Trophoblast cell (in vitro differentiated cells and primary cell): ENCODE measurements around the gene MCRIP2.

Source experiments
- DNase-seq, 2 donors: peaks; one replicate each; pipeline ENCODE4 v3.0.0-alpha.2; 2016
- H2AFZ ChIP-seq: 2 replicates; pipeline ENCODE4 v1.6.1; 2013; ENCODE audit warnings: low read length, moderate library complexity, mild to moderate bottlenecking; ENCODE audit not compliant: insufficient read depth, poor library complexity
- H2AK5ac ChIP-seq: 2 replicates; pipeline ENCODE4 v1.6.1; 2013; ENCODE audit warnings: mild to moderate bottlenecking, low read length
- H2BK120ac ChIP-seq: 2 replicates; pipeline ENCODE4 v1.6.1; 2013; ENCODE audit warnings: low read length, mild to moderate bottlenecking, moderate library complexity; ENCODE audit not compliant: insufficient read depth, poor library complexity
- H2BK12ac ChIP-seq: 2 replicates; pipeline ENCODE4 v1.6.1; 2013; ENCODE audit warnings: mild to moderate bottlenecking, low read length, moderate library complexity
- H2BK5ac ChIP-seq: 2 replicates; pipeline ENCODE4 v1.6.1; 2013; ENCODE audit warnings: low read length, low read depth, moderate library complexity, mild to moderate bottlenecking; ENCODE audit not compliant: poor library complexity
- H3K14ac ChIP-seq: 2 replicates; pipeline ENCODE4 v1.6.1; 2013; ENCODE audit warnings: mild to moderate bottlenecking, low read length
- H3K18ac ChIP-seq: 2 replicates; pipeline ENCODE4 v1.6.1; 2013; ENCODE audit warnings: mild to moderate bottlenecking, low read length
- H3K23ac ChIP-seq: 2 replicates; pipeline ENCODE4 v1.6.1; 2013; ENCODE audit warnings: low read length
- H3K27ac ChIP-seq: 2 replicates; pipeline ENCODE4 v1.5.1; 2013; ENCODE audit warnings: low read depth, mild to moderate bottlenecking, inconsistent platforms, low read length, moderate library complexity
- H3K27me3 ChIP-seq: 2 replicates; pipeline ENCODE4 v1.6.1; 2013; ENCODE audit warnings: inconsistent platforms, mild to moderate bottlenecking, low read length, moderate library complexity; ENCODE audit not compliant: insufficient read depth
- H3K36me3 ChIP-seq, 2 experiments: 1 replicate in 1 of 2; 2 replicates in 1 of 2; pipeline ENCODE4 v1.6.1; 2013; ENCODE audit warnings: low read length in 2 of 2, mild to moderate bottlenecking in 2 of 2, moderate library complexity in 1 of 2; ENCODE audit not compliant: insufficient read depth in 2 of 2, control insufficient read depth in 1 of 2
- H3K4ac ChIP-seq: 2 replicates; pipeline ENCODE4 v1.6.1; 2013; ENCODE audit warnings: low read depth, mild to moderate bottlenecking, low read length, moderate library complexity
- H3K4me1 ChIP-seq, 2 experiments: 1 replicate in 1 of 2; 2 replicates in 1 of 2; pipeline ENCODE4 v1.6.1; 2013; ENCODE audit warnings: low read length in 2 of 2, mild to moderate bottlenecking in 2 of 2, moderate library complexity in 1 of 2; ENCODE audit not compliant: insufficient read depth in 2 of 2, control insufficient read depth in 1 of 2
- H3K4me2 ChIP-seq: 2 replicates; pipeline ENCODE4 v1.6.1; 2013; ENCODE audit warnings: inconsistent platforms, mild to moderate bottlenecking, low read length, moderate library complexity
- H3K4me3 ChIP-seq: 2 replicates; pipeline ENCODE4 v1.5.1; 2013; ENCODE audit warnings: mild to moderate bottlenecking, low read depth, low read length, inconsistent platforms
- H3K79me1 ChIP-seq: one replicate; pipeline ENCODE4 v1.6.1; 2013; ENCODE audit warnings: low read length
- H3K79me2 ChIP-seq: 2 replicates; pipeline ENCODE4 v1.6.1; 2013; ENCODE audit warnings: low read length, mild to moderate bottlenecking; ENCODE audit not compliant: control insufficient read depth, insufficient read depth, poor library complexity
- H3K9ac ChIP-seq: 2 replicates; pipeline ENCODE4 v1.6.1; 2013; ENCODE audit warnings: mild to moderate bottlenecking, low read length
- H3K9me3 ChIP-seq: 2 replicates; pipeline ENCODE4 v1.6.1; 2013; ENCODE audit warnings: low read depth, mild to moderate bottlenecking, control low read depth, inconsistent platforms, low read length; ENCODE audit not compliant: insufficient read depth
- H4K12ac ChIP-seq: 2 replicates; pipeline ENCODE4 v1.6.1; 2013; ENCODE audit warnings: low read depth, mild to moderate bottlenecking, low read length, moderate library complexity
- H4K8ac ChIP-seq: 2 replicates; pipeline ENCODE4 v1.6.1; 2013; ENCODE audit warnings: low read depth, mild to moderate bottlenecking, low read length, moderate library complexity
- H4K91ac ChIP-seq: one replicate; pipeline ENCODE4 v1.6.1; 2013; ENCODE audit warnings: low read depth, mild to moderate bottlenecking, low read length, moderate library complexity
- WGBS: extraction: QIAGEN DNeasy Blood & Tissue Kit; methylation state at CpG from one replicate; pipeline ENCODE4 v1.1.7; 2013; ENCODE audit warnings: missing lambda C conversion rate; ENCODE audit not compliant: insufficient read length, insufficient coverage; ENCODE audit errors: extremely low coverage; 5-methylcytosine and 5-hydroxymethylcytosine counted together

The MCRIP2 gene

GRCh38 chr16:610513-611381 is 30.9 kb upstream of the MCRIP2 start:
- H4K91ac ChIP-seq = no peak overlapping the region
- H4K12ac ChIP-seq = no peak overlapping the region
- H3K4me1 ChIP-seq = no peaks in the 10 kb centered on the region
- H3K79me2 ChIP-seq = no peaks in the 10 kb centered on the region
- H3K18ac ChIP-seq = no peak overlapping the region
- H2BK5ac ChIP-seq = no peak overlapping the region
- peaks cover 9% of the 10 kb centered on the region for H3K9me3 ChIP-seq
- H3K27ac ChIP-seq = no peak overlapping the region
- peaks cover 5 to 6% of the 10 kb centered on the region in 2 experiments for H3K36me3 ChIP-seq
- H2BK120ac ChIP-seq = no peak overlapping the region
- no peak overlapping the region for H3K9ac ChIP-seq
- H2AFZ ChIP-seq = no peak overlapping the region
- H3K27me3 ChIP-seq = no peaks in the 10 kb centered on the region
- H3K4ac ChIP-seq = no peak overlapping the region
- H3K4me3 ChIP-seq = no peak overlapping the region
- no CpG with 5 or more reads among the region's 28 CpGs for WGBS
- H2AK5ac ChIP-seq = no peak overlapping the region
- H4K8ac ChIP-seq = no peak overlapping the region
- no peaks in the 10 kb centered on the region for H3K79me1 ChIP-seq
- no peak overlapping the region for H3K23ac ChIP-seq
- H3K4me2 ChIP-seq = no peak overlapping the region
- H3K14ac ChIP-seq = no peak overlapping the region
- DNase-seq = peak; percentile 78 to 79
- H2BK12ac ChIP-seq = no peak overlapping the region

- Histone ChIP-seq H3K36me3 (peaks cover 11 to 13% of the 10 kb centered on the region in 2 experiments), H3K14ac (no peak overlapping the region), H3K9me3 (peaks cover 5% of the 10 kb centered on the region), H2BK120ac (no peak overlapping the region), H3K4me3 (no peak overlapping the region), H3K9ac (no peak overlapping the region), H4K8ac (no peak overlapping the region), H2AK5ac (no peak overlapping the region), H3K79me1 (no peaks in the 10 kb centered on the region), H3K27me3 (no peaks in the 10 kb centered on the region), H3K18ac (no peak overlapping the region), H3K27ac (no peak overlapping the region), H2BK12ac (no peak overlapping the region), H4K91ac (no peak overlapping the region), H3K4me2 (no peak overlapping the region), H3K4ac (no peak overlapping the region), H3K4me1 (no peaks in the 10 kb centered on the region), H2AFZ (no peak overlapping the region), H3K23ac (no peak overlapping the region), H4K12ac (no peak overlapping the region), H3K79me2 (no peaks in the 10 kb centered on the region), H2BK5ac (no peak overlapping the region)
- WGBS = no CpG with 5 or more reads among the region's 13 CpGs
- DNase-seq = no peak
These were observed 26.5 kb upstream of the MCRIP2 start for GRCh38 chr16:615122-615521.

- no peak overlapping the region for H3K4ac ChIP-seq
- no peak overlapping the region for H3K27ac ChIP-seq
- H3K79me1 ChIP-seq = no peaks in the 10 kb centered on the region
- H3K14ac ChIP-seq = no peak overlapping the region
- no peak overlapping the region for H2BK120ac ChIP-seq
- H2AFZ ChIP-seq = no peak overlapping the region
- no peak overlapping the region for H4K91ac ChIP-seq
- no peak overlapping the region for H2AK5ac ChIP-seq
- no peak overlapping the region for H3K18ac ChIP-seq
- no peaks in the 10 kb centered on the region for H3K27me3 ChIP-seq
- peaks cover 3% of the 10 kb centered on the region in 2 experiments for H3K4me1 ChIP-seq
- peaks cover 5% of the 10 kb centered on the region for H3K9me3 ChIP-seq
- no peak for DNase-seq
- peaks cover 13 to 15% of the 10 kb centered on the region in 2 experiments for H3K36me3 ChIP-seq
- H4K8ac ChIP-seq = no peak overlapping the region
- H3K23ac ChIP-seq = no peak overlapping the region
- no peaks in the 10 kb centered on the region for H3K79me2 ChIP-seq
- peak overlapping the region; percentile 23 for H3K4me3 ChIP-seq
- no peak overlapping the region for H3K4me2 ChIP-seq
- no CpG with 5 or more reads among the region's 39 CpGs for WGBS
- H2BK5ac ChIP-seq = no peak overlapping the region
- no peak overlapping the region for H2BK12ac ChIP-seq
- H4K12ac ChIP-seq = no peak overlapping the region
- no peak overlapping the region for H3K9ac ChIP-seq
These were observed 24.7 kb upstream of the MCRIP2 start for GRCh38 chr16:616733-617586.

DNA sequence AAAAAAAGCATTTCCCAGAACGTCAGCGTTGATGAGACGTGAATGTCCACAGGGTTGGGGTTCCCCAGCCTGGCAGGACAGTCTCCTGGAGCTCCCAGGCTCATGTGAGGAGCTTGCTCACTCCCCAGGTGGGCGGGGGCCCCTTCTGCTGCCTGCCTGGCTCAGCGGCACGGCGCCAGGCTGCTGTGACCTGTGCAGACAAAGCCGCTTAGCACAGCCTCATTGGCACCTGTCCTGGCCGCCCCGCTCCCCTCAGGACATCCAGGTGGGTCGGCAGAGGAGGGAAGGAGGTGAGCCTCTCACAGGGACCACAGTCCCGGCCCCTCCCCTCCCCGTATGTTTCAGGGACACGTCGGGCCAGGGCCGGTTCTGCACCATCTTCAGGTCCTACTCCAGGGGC is 23.8 kb upstream of the MCRIP2 start:
- Histone ChIP-seq H2BK120ac (no peak overlapping the region), H2BK12ac (no peak overlapping the region), H3K4ac (no peak overlapping the region), H3K36me3 (peaks cover 13 to 15% of the 10 kb centered on the region in 2 experiments), H3K14ac (no peak overlapping the region), H3K79me2 (no peaks in the 10 kb centered on the region), H3K4me3 (no peak overlapping the region), H3K27me3 (no peaks in the 10 kb centered on the region), H4K8ac (no peak overlapping the region), H3K4me1 (peaks cover 5 to 6% of the 10 kb centered on the region in 2 experiments), H3K79me1 (peaks cover 4% of the 10 kb centered on the region), H2BK5ac (no peak overlapping the region), H3K18ac (no peak overlapping the region), H3K27ac (no peak overlapping the region), H3K4me2 (no peak overlapping the region), H2AFZ (no peak overlapping the region), H3K9ac (no peak overlapping the region), H4K12ac (no peak overlapping the region), H3K23ac (no peak overlapping the region), H2AK5ac (no peak overlapping the region), H3K9me3 (peaks cover 5% of the 10 kb centered on the region), H4K91ac (no peak overlapping the region)
- no CpG with 5 or more reads among the region's 16 CpGs for WGBS
- no peak for DNase-seq
